ENCODE data around the gene LRBA. TPM values are rescaled to one million over a fixed set of nuclear protein-coding genes. Genes with fewer than 3 reads are reported as not detected.
"Not testable (repeated sequence)": the region's sequence is repeated elsewhere in the genome, so short reads cannot be mapped to it uniquely, and the experiment has no call there.

The LRBA gene
- total RNA-seq, 4 donors from 2014 or later, result 13.3 to 21.2 (median 20.1) TPM

DNA sequence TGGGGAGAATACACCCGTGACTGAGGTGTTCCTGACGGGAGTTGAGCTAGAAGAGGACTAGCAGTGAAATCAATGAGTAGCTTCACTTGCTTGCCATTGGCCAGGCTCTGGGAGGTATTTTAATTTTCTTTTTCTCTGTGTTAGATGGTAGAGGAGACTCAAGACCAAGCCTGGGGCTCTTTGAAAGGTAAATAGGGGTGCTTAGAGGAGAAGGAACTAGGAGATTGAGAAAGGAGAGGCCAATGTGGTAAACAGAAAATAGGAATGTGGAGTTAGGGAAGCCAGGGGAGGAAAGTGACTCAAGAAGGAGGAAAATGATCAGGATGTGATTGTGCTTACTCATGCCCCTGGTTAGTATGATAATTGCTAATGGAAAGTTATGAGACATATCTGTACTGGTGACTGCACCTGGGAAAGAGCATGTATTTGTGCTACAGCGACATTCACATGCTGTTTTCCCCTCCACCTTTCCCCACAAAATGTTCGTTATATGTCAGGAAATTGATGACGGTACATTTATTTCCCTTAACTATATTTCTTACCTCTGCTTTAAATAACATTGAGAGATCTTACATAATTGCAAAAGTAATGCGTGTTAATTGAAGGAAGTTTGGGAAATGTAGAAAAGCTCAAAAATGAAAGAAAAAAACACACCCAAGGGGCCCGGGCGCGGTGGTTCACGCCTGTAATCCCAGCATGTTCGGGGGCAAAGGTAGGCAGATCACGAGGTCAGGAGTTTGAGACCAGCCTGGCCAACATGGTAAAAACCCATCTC, 16.9 kb upstream of the LRBA start:
- Histone ChIP-seq H3K9me3 (no peaks in the 10 kb centered on the region), H3K27me3 (no peaks in the 10 kb centered on the region), H3K4me3 (no peak overlapping the region), H3K4me1 (no peaks in the 10 kb centered on the region), H3K36me3 (no peaks in the 10 kb centered on the region), H3K27ac (replicated peaks in 1 of 4) (no peak overlapping the region)
- no peak for TF ChIP-seq EP300 (IDR thresholded peaks at IDR 0.05)
- TF ChIP-seq POLR2A (IDR thresholded peaks at IDR 0.05; ENCODE audit: low read depth), result no peak
- DNase-seq (ENCODE audit: extremely low spot score), result no peak
- 66% methylated on average over 12 of the region's 12 CpGs for WGBS
- intact Hi-C loops (cut with DNase I), result no loop called here

DNA sequence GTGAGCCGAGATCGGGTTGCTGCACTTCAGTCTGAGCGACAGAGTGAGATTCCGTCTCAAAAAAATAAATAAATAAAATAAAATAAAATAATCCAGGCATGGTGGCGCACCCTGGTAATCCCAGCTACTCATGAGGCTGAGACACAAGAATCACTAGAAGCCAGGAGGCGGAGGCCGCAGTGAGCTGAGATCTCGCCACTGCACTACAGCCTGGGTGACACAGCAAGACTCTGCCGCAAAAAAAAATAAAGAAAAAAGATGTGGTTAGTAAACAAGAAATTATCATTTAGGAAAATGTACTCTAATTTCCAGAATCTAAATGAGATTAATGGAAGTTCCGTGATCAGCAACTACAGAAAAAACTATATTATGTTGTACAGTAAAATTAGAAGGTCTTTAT, 14.5 kb upstream of the LRBA start:
- no peaks in the 10 kb centered on the region for H3K27me3 ChIP-seq
- H3K4me1 ChIP-seq, result no peaks in the 10 kb centered on the region
- WGBS, result 92% methylated on average over 10 of the region's 10 CpGs
- DNase-seq (ENCODE audit: extremely low spot score), result no peak
- no peak overlapping the region for H3K4me3 ChIP-seq
- no peak overlapping the region for H3K27ac ChIP-seq (replicated peaks in 1 of 4)
- no peaks in the 10 kb centered on the region for H3K9me3 ChIP-seq
- H3K36me3 ChIP-seq, result no peaks in the 10 kb centered on the region
- intact Hi-C loops (cut with DNase I), result no loop called here
- TF ChIP-seq, protein P1, sequence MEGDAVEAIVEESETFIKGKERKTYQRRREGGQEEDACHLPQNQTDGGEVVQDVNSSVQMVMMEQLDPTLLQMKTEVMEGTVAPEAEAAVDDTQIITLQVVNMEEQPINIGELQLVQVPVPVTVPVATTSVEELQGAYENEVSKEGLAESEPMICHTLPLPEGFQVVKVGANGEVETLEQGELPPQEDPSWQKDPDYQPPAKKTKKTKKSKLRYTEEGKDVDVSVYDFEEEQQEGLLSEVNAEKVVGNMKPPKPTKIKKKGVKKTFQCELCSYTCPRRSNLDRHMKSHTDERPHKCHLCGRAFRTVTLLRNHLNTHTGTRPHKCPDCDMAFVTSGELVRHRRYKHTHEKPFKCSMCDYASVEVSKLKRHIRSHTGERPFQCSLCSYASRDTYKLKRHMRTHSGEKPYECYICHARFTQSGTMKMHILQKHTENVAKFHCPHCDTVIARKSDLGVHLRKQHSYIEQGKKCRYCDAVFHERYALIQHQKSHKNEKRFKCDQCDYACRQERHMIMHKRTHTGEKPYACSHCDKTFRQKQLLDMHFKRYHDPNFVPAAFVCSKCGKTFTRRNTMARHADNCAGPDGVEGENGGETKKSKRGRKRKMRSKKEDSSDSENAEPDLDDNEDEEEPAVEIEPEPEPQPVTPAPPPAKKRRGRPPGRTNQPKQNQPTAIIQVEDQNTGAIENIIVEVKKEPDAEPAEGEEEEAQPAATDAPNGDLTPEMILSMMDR (IDR thresholded peaks at IDR 0.05), result no peak
- TF ChIP-seq POLR2A (IDR thresholded peaks at IDR 0.05; ENCODE audit: low read depth) (no peak), EP300 (IDR thresholded peaks at IDR 0.05) (no peak), POLR2AphosphoS5 (IDR thresholded peaks at IDR 0.05) (no peak)

DNA sequence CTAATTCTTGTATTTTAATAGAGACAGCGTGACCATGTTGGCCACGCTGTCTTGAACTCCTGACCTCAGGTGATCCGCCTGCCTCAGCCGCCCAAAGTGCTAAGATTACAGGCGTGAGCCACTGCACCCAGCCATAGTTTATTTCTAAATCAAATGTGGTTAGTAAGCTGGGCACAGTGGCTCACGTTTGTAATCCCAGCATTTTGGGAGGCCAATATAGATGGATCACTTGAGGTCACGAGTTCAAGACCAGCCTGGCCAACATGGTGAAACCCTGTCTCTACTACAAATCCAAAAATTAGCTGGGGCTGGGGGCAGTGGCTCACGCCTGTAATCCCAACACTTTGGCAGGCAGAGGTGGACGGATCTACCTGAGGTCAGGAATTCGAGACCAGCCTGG, 13.9 kb upstream of the LRBA start:
- H3K9me3 ChIP-seq; intact Hi-C loops (cut with DNase I); H3K4me1 ChIP-seq; H3K36me3 ChIP-seq; H3K27me3 ChIP-seq; H3K4me3 ChIP-seq; DNase-seq (ENCODE audit: extremely low spot score); H3K27ac ChIP-seq (replicated peaks in 1 of 4): not testable (repeated sequence)
- WGBS, result 81% methylated on average over 9 of the region's 10 CpGs

DNA sequence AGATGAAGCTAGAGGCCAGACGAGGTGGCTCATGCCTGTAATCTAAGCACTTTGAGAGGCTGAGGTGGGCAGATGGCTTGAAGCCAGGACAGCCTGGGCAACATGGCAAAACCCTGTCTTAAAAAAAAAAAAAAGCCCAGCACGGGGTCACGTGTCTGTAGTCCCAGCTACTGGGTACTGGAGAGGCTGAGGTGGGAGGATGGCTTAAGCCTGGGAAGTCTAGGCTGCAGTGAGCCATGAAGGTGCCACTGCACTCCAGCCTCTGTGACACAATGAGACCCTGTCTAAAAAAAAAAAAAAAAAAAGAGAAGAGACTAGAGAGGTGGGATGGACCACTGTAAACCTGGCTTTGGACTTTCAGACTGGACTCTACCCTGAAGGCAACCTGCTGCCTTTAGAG, 10.7 kb upstream of the LRBA start:
- Histone ChIP-seq H3K27me3 (no peaks in the 10 kb centered on the region), H3K4me3 (no peak overlapping the region), H3K36me3 (no peaks in the 10 kb centered on the region), H3K9me3 (no peaks in the 10 kb centered on the region), H3K4me1 (no peaks in the 10 kb centered on the region), H3K27ac (replicated peaks in 1 of 4) (no peak overlapping the region)
- DNase-seq (ENCODE audit: extremely low spot score), result no peak
- 90% methylated on average over 3 of the region's 3 CpGs for WGBS
- intact Hi-C loops (cut with DNase I), result no loop called here
- TF ChIP-seq EP300 (IDR thresholded peaks at IDR 0.05) (no peak), POLR2AphosphoS5 (IDR thresholded peaks at IDR 0.05) (no peak), POLR2A (IDR thresholded peaks at IDR 0.05; ENCODE audit: low read depth) (no peak)
- TF ChIP-seq, protein P1 (IDR thresholded peaks at IDR 0.05), result no peak

DNA sequence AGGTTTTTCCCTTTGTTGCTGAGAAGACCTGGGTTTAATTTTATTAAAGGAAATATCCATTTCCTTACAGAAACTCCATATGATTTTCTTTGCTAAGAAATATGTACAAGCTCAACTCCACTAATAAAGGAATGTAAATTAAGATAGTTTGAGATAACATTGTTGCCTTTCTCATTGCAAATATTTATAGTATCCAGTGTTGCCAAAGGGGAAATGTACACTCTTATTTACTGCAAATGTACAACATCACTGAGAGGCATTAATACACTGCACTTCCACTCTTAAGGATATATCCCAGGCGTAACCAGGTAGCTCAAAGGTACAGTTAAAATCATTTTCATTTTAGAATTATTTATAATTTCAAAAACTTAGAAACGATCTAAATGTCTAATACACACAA, 7.5 kb upstream of the LRBA start:
- intact Hi-C loops (cut with DNase I), result no loop called here
- Histone ChIP-seq H3K36me3 (no peaks in the 10 kb centered on the region), H3K4me1 (no peaks in the 10 kb centered on the region), H3K27me3 (no peaks in the 10 kb centered on the region), H3K27ac (replicated peaks in 1 of 4) (no peak overlapping the region), H3K9me3 (no peaks in the 10 kb centered on the region), H3K4me3 (no peak overlapping the region)
- TF ChIP-seq EP300 (IDR thresholded peaks at IDR 0.05) (no peak), POLR2A (IDR thresholded peaks at IDR 0.05; ENCODE audit: low read depth) (no peak), POLR2AphosphoS5 (IDR thresholded peaks at IDR 0.05) (no peak)
- TF ChIP-seq, protein P1 (IDR thresholded peaks at IDR 0.05), result no peak
- DNase-seq (ENCODE audit: extremely low spot score), result no peak
- WGBS, result 74% methylated on average over 2 of the region's 2 CpGs
